ENCODE data around the gene ANKRD30BL. TPM values are rescaled to one million over a fixed set of nuclear protein-coding genes. Genes with fewer than 3 reads are reported as not detected.

Gene ANKRD30BL
- not detected in 5 replicates for total RNA-seq (2022; extraction: Qiagen RNA extraction)

DNA sequence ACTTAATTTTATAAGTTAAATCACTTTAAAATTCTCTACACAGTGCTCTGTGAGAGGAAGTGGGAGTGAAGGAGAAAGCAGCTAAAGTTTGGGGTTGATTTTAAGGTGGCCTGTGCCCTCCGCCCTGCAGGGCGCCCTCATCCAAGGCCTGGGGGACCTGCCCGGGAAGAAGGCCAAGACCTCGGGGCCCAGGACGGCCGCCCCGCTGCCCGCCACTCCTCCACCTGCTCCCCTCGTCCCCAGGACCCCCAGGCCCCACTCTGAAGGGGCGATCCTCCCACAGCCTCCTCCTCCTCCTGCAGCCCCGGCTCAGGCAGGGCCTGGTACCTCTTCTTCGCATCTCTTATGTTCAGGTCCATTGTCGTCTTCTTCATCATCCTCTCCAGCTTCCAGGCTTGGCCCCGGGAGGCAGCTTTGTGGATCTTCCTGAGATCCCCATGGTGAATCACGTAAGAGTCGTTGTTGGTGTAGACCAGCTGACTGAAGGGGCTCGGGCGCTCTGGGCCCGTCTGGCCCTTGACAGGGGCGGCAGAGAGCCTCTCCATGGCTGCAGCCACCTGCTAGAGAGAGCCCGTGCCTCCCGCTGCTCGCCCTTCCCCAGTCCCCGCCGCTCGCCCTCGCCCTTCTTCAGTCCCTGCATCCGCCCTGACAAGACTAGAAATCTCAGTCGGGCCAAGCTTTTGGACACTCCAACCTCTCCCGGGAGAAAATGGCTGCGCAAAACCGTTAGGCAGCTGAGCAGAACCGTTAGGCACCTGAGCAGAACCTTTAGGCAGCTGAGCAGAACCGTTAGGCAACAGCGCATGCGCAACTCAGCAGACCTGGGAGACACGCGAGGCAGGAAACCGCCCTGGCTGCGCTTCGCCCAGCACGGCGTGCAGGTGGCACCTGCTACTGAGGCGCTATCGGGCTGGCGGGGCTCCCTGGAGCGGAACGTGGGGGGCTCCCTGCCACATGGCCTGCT, at the start of gene ANKRD30BL:
TSS of gene ANKRD30BL (minus strand) at position 792 of the 964 bp plus-strand sequence. CDS start at position 545, 247 bp downstream.

